Endodermal cell (in vitro differentiated cells): ENCODE measurements around the gene SLC25A22. TPM values are rescaled to one million over a fixed set of nuclear protein-coding genes. Genes with fewer than 3 reads are reported as not detected.

Source experiments
- DNase-seq: peaks from one replicate; pipeline ENCODE4 v3.0.0-alpha.2; 2017
- H3K27ac ChIP-seq: 2 replicates; pipeline ENCODE4 v1.5.1; 2013; ENCODE audit warnings: mild to moderate bottlenecking, low read depth, low read length, moderate library complexity
- H3K27me3 ChIP-seq: 2 replicates; pipeline ENCODE4 v1.6.1; 2013; ENCODE audit warnings: mild to moderate bottlenecking, low read length, moderate library complexity; ENCODE audit not compliant: insufficient read depth, control insufficient read depth, poor library complexity, severe bottlenecking
- H3K36me3 ChIP-seq: 2 replicates; pipeline ENCODE4 v1.7.0; 2013; ENCODE audit warnings: mild to moderate bottlenecking, low read length, moderate library complexity; ENCODE audit not compliant: control insufficient read depth, insufficient read depth
- H3K4me1 ChIP-seq: one replicate; pipeline ENCODE4 v1.7.0; 2013; ENCODE audit warnings: low read length; ENCODE audit not compliant: control insufficient read depth, insufficient read depth
- H3K4me3 ChIP-seq: 2 replicates; pipeline ENCODE4 v1.5.1; 2013; ENCODE audit warnings: mild to moderate bottlenecking, low read length, moderate library complexity
- H3K9ac ChIP-seq: 2 replicates; pipeline ENCODE4 v1.6.1; 2013; ENCODE audit warnings: mild to moderate bottlenecking, low read length, moderate library complexity; ENCODE audit not compliant: poor library complexity, severe bottlenecking; ENCODE audit errors: extremely low read depth
- H3K9me3 ChIP-seq: 2 replicates; pipeline ENCODE4 v1.6.1; 2013; ENCODE audit warnings: mild to moderate bottlenecking, low read length, moderate library complexity; ENCODE audit not compliant: control insufficient read depth
- H3K27ac Mint-ChIP-seq: 2 replicates; pipeline ENCODE4 v1.8.0; 2020; ENCODE audit warnings: mixed read lengths
- H3K27me3 Mint-ChIP-seq: 2 replicates; pipeline ENCODE4 v1.8.0; 2021; ENCODE audit warnings: mild to moderate bottlenecking, mixed read lengths; ENCODE audit not compliant: insufficient read depth
- H3K36me3 Mint-ChIP-seq: 2 replicates; pipeline ENCODE4 v1.8.0; 2020; ENCODE audit warnings: low read depth, mixed read lengths
- H3K4me1 Mint-ChIP-seq: 2 replicates; pipeline ENCODE4 v1.8.0; 2020; ENCODE audit warnings: mixed read lengths
- H3K4me3 Mint-ChIP-seq: 2 replicates; pipeline ENCODE4 v1.8.0; 2020; ENCODE audit warnings: mild to moderate bottlenecking, moderate library complexity, mixed read lengths
- H3K9me3 Mint-ChIP-seq: 2 replicates; pipeline ENCODE4 v1.8.0; 2020; ENCODE audit warnings: mild to moderate bottlenecking, mixed read lengths
- WGBS, 2 experiments: methylation state at CpG; one replicate each; pipeline versions ENCODE4 v1.1.5 to v1.1.7; 2013; ENCODE audit warnings: missing lambda C conversion rate in 2 of 2, mixed read lengths in 1 of 2; ENCODE audit not compliant: insufficient coverage in 1 of 2, insufficient read length in 1 of 2; 5-methylcytosine and 5-hydroxymethylcytosine counted together
- total RNA-seq, 2 donors: library from RNA; stranded (reverse); fragmentation: NEBNext Ultra II Directional in 1 of 2; extraction: Animal tissue kit (Norgen Biotek cat#: 25700) in 1 of 2; gene quantifications; 2 replicates in 1 of 2; 3 replicates in 1 of 2; pipeline ENCODE4 v1.2.1, GENCODE V29; 2021
- TF ChIP-seq, protein P1 (sequence below): fragments of 200-600 bp; sonication (generic); conservative IDR thresholded peaks from 2 replicates; pipeline ENCODE4 v1.5.0; 2021; ENCODE audit warnings: antibody characterized with exemption, mild to moderate bottlenecking

The SLC25A22 gene
- total RNA-seq, 2 donors from 2014 or later = 46.5 to 56.2 TPM

GRCh38 chr11:796565-797295, 1.4 kb downstream of the SLC25A22 start:
- Histone ChIP-seq H3K9me3 (no peaks in the 10 kb centered on the region), H3K4me1 (peaks cover 4% of the 10 kb centered on the region), H3K9ac (peak overlapping the region; percentile 74), H3K36me3 (peaks cover 8% of the 10 kb centered on the region), H3K4me3 (peak overlapping the region; percentile 87), H3K27me3 (no peaks in the 10 kb centered on the region), H3K27ac (peak overlapping the region; percentile 95)
- peak overlapping the region; percentile 76 for H3K4me3 Mint-ChIP-seq
- WGBS, 2 experiments = 44 to 59% methylated on average over 12 to 18 of the region's 18 CpGs
- DNase-seq = no peak
- H3K4me1 Mint-ChIP-seq = peaks cover 4% of the 10 kb centered on the region
- no peaks in the 10 kb centered on the region for H3K27me3 Mint-ChIP-seq
- TF ChIP-seq, protein P1, sequence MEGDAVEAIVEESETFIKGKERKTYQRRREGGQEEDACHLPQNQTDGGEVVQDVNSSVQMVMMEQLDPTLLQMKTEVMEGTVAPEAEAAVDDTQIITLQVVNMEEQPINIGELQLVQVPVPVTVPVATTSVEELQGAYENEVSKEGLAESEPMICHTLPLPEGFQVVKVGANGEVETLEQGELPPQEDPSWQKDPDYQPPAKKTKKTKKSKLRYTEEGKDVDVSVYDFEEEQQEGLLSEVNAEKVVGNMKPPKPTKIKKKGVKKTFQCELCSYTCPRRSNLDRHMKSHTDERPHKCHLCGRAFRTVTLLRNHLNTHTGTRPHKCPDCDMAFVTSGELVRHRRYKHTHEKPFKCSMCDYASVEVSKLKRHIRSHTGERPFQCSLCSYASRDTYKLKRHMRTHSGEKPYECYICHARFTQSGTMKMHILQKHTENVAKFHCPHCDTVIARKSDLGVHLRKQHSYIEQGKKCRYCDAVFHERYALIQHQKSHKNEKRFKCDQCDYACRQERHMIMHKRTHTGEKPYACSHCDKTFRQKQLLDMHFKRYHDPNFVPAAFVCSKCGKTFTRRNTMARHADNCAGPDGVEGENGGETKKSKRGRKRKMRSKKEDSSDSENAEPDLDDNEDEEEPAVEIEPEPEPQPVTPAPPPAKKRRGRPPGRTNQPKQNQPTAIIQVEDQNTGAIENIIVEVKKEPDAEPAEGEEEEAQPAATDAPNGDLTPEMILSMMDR = no peak
- H3K36me3 Mint-ChIP-seq = peaks cover 10% of the 10 kb centered on the region
- H3K9me3 Mint-ChIP-seq = no peaks in the 10 kb centered on the region
- H3K27ac Mint-ChIP-seq = peak overlapping the region; percentile 85

DNA sequence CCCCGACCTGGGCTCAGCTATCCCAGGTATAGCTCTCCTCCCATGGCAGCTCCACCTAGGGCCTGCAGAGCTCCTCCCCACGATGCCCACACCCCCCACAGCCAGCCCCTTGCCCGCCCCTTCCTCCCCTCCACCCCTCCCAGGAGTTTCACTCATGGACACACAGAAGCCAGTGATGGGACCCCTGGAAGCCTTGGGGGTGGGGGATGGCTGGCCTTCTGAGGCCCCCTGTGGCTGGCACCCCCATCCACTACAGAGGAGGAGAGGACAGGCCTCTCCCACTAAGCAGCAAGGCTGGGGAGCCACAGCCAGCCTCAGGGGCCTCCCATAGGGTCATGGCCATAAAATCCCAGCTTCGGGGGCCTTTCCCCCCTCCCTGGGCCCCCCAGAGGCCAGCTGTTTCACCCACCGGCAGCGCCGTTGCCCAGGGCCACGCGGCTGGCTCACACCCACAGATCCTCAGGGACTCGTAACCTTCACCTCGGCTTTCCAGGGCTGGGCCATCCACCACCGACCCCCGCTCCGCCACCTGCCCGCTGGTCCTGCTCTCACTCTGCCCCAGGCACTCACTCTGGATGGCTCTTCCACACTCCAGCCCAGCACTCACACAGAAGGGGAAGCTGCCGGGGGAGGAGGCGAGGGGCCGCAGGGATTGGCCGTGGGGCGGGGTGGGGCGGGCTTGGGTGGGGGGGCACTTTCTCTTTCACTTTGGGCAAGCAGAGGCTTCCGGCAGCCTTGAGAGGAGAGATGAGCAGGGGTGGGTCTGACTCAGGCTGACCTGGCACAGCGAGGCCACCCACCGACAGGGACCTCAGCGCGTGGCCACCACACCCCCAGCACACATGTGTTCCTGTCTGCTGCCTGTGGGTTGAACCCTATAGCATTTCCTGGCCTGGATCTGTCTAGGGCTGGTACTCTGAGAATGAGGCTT, 2.2 kb downstream of the SLC25A22 start:
- Histone ChIP-seq H3K4me3 (peak overlapping the region; percentile 87), H3K4me1 (peaks cover 4% of the 10 kb centered on the region), H3K27ac (peak overlapping the region; percentile 41), H3K36me3 (peaks cover 8% of the 10 kb centered on the region), H3K9me3 (no peaks in the 10 kb centered on the region), H3K9ac (no peak overlapping the region), H3K27me3 (no peaks in the 10 kb centered on the region)
- 73 to 75% methylated on average over 10 to 22 of the region's 26 CpGs for WGBS, 2 experiments
- TF ChIP-seq, protein P1 = no peak
- Mint-ChIP-seq H3K9me3 (no peaks in the 10 kb centered on the region), H3K4me1 (peaks cover 4% of the 10 kb centered on the region), H3K36me3 (peaks cover 13% of the 10 kb centered on the region), H3K4me3 (no peak overlapping the region), H3K27ac (no peak overlapping the region), H3K27me3 (no peaks in the 10 kb centered on the region)
- peak; percentile 77 for DNase-seq

DNA sequence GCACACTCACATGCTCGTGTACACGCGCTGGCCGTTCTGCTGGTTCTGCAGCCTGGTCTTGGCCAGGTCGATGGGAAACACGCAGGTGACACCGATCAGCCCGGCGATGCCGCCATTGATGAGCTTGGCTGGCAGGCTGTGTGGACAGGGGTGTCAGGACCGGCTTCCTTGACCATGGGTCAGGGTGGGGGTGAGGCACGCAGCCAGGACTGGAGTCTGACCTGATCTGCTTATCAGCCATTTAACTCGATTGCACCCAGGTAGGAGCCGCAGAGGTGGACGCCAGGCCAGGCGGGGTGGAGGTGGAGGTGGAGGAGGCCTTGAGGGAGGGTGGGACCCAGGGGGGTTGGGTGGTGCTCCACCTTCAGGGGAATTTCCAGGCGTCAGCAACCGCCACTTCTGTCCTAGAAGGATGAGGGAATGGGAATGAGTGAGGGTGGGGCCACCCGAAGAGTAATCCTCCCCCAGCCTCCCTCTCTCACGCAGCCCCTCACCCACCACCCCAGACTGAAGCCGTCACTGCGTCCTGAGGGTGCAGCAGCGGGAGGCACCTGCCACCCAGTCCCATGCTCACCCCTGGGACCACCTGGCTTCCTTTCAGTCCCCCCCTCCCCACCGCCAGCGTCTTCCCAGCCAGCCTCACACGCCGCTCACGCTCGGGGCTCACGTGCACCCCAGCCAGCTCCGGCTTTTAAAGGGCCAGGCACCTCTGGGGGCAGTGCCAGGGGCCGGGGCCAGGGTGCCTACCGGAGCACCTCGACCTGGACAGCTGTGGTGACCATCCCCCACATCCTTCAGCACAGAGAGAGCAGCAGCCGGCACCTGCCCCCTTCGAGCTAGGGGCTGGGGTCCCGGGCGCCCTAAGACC, 3.1 kb downstream of the SLC25A22 start:
- no peaks in the 10 kb centered on the region for H3K9me3 Mint-ChIP-seq
- no peaks in the 10 kb centered on the region for H3K27me3 ChIP-seq
- TF ChIP-seq, protein P1 = no peak

More for the DNA sequence above, 3.1 kb downstream of the SLC25A22 start:
- Mint-ChIP-seq H3K27me3 (no peaks in the 10 kb centered on the region), H3K4me1 (peaks cover 4% of the 10 kb centered on the region), H3K36me3 (peaks cover 10% of the 10 kb centered on the region), H3K27ac (no peak overlapping the region), H3K4me3 (no peak overlapping the region)
- H3K4me3 ChIP-seq = no peak overlapping the region
- no peaks in the 10 kb centered on the region for H3K9me3 ChIP-seq
- DNase-seq = no peak
- H3K9ac ChIP-seq = no peak overlapping the region
- peaks cover 4% of the 10 kb centered on the region for H3K4me1 ChIP-seq
- WGBS, 2 experiments = 90 to 95% methylated on average over 12 to 36 of the region's 38 CpGs
- no peak overlapping the region for H3K27ac ChIP-seq
- H3K36me3 ChIP-seq = peaks cover 8% of the 10 kb centered on the region
